OCI-LY7 (cell line): Measurements from ENCODE around the gene CENPVL3. TPM values are rescaled to one million over a fixed set of nuclear protein-coding genes. Genes with fewer than 3 reads are reported as not detected.

ENCODE experiments used
- BruUV-seq: library from RNA; stranded (reverse); fragments of 400-500 nt; replicated peaks from 2 replicates; lab custom pipeline; 2021; lab: Mats Ljungman, UMichigan
- CTCF ChIA-PET: fragments of 300-600 bp; sonication (Branson Sonifier 250); formaldehyde crosslinking; loops from one replicate; lab custom pipeline; 2022; ENCODE audit warnings: antibody characterized with exemption; ENCODE audit not compliant: unreplicated experiment; lab: Charles Lee
- POLR2A ChIA-PET: fragments of 300-600 bp; sonication (Branson Sonifier 250); formaldehyde crosslinking; loops from one replicate; lab custom pipeline; 2022; ENCODE audit warnings: antibody characterized with exemption; lab: Charles Lee
- DNase-seq: peaks from one replicate; pipeline ENCODE4 v3.0.0-alpha.2; 2015; ENCODE audit warnings: low spot score
- H2AFZ ChIP-seq: fragments of 200-600 bp; sonication (generic), shearing (Covaris generic); 2 replicates; pipeline ENCODE4 v1.6.1; 2014; ENCODE audit warnings: mild to moderate bottlenecking, antibody characterized with exemption, low read length, moderate library complexity
- H3K27ac ChIP-seq: fragments of 200-600 bp; sonication (generic); 2 replicates; pipeline ENCODE4 v1.5.1; 2014; ENCODE audit warnings: mixed run types, low read depth, mild to moderate bottlenecking, moderate library complexity, low read length, inconsistent platforms; ENCODE audit not compliant: poor library complexity, severe bottlenecking
- H3K36me3 ChIP-seq: fragments of 200-600 bp; sonication (generic); 2 replicates; pipeline ENCODE4 v1.6.1; 2014; ENCODE audit warnings: mild to moderate bottlenecking, antibody characterized with exemption, low read length, moderate library complexity, mixed read lengths; ENCODE audit not compliant: insufficient read depth
- H3K4me1 ChIP-seq: fragments of 200-600 bp; sonication (generic); 2 replicates; pipeline ENCODE4 v1.5.1; 2014; ENCODE audit warnings: mild to moderate bottlenecking, low read length; ENCODE audit not compliant: insufficient read depth, poor library complexity, severe bottlenecking
- H3K4me2 ChIP-seq: fragments of 200-600 bp; sonication (generic); 2 replicates; pipeline ENCODE4 v1.6.1; 2014; ENCODE audit warnings: mild to moderate bottlenecking, low read length
- H3K4me3 ChIP-seq: fragments of 200-600 bp; sonication (generic); 2 replicates; pipeline ENCODE4 v1.5.1; 2014; ENCODE audit warnings: mild to moderate bottlenecking, low read depth, low read length; ENCODE audit not compliant: poor library complexity, severe bottlenecking
- H3K79me2 ChIP-seq: fragments of 200-600 bp; sonication (generic); 2 replicates; pipeline ENCODE4 v1.6.1; 2016; ENCODE audit warnings: low read depth, mild to moderate bottlenecking, low read length, moderate library complexity, mixed read lengths; ENCODE audit not compliant: insufficient read depth
- H3K9me2 ChIP-seq: fragments of 200-600 bp; sonication (generic); 2 replicates; pipeline ENCODE4 v1.6.1; 2016; ENCODE audit warnings: mild to moderate bottlenecking, low read length, mixed read lengths; ENCODE audit not compliant: insufficient read depth
- H3K9me3 ChIP-seq: fragments of 200-600 bp; sonication (generic); 2 replicates; pipeline ENCODE4 v1.6.1; 2014; ENCODE audit warnings: mild to moderate bottlenecking, mixed run types, low read length, mixed read lengths
- H4K20me1 ChIP-seq: fragments of 200-600 bp; sonication (generic); 2 replicates; pipeline ENCODE4 v1.6.1; 2014; ENCODE audit warnings: mild to moderate bottlenecking, antibody characterized with exemption, low read length, moderate library complexity, mixed read lengths; ENCODE audit not compliant: insufficient read depth
- CTCF ChIP-seq: fragments of 200-600 bp; sonication (generic); conservative IDR thresholded peaks from 2 replicates; pipeline ENCODE4 v1.5.1; 2014; ENCODE audit warnings: mild to moderate bottlenecking, antibody characterized with exemption, low read length, moderate library complexity, mixed read lengths
- EZH2phosphoT487 ChIP-seq: fragments of 200-600 bp; sonication (generic); IDR thresholded peaks from 2 replicates; pipeline ENCODE4 v1.6.1; 2018; ENCODE audit warnings: low read depth, borderline replicate concordance, mild to moderate bottlenecking, mixed run types, antibody characterized with exemption, low read length, moderate library complexity, mixed read lengths
- intact Hi-C: fragments of 100-400 bp; cut with micrococcal nuclease; formaldehyde crosslinking; loops from one replicate; pipeline ENCODE4 v1.10.0; 2022; ENCODE audit not compliant: unreplicated experiment
- total RNA-seq, 2 experiments: library from RNA; depleted of rRNA in 1 of 2; stranded (reverse); fragments of >200 nt in 1 of 2; shearing (Covaris generic) in 1 of 2; gene quantifications; 2 replicates each; pipeline ENCODE4 v1.2.3, GENCODE V29; 2014 to 2022

CENPVL3 gene
- total RNA-seq, 2 experiments from 2014 or later: not detected

DNA sequence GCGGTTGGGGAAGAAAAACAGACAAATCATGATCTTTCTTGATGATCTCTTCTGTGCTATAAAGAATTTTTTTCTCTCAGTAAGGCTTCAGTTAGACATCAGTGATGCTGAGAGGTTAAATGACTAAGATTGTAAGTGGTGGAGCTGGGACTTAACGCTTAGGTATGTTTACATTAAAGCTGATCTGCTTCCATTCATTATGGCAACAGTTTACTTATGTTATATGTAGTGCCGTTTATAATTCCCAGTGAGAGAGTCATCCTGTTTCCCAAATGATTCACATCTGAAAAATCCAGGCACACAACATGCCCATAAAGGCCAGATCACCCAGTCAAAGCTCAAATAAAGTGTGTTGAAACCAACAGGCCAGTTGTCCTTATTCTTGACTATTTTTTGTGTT is 50.1 kb downstream of the CENPVL3 start:
- BruUV-seq: no TSS peak
- no peak overlapping the region for H3K27ac ChIP-seq
- CTCF ChIA-PET: no interaction called here
- H3K36me3 ChIP-seq: no peaks in the 10 kb centered on the region
- no peaks in the 10 kb centered on the region for H3K4me1 ChIP-seq
- H3K4me3 ChIP-seq: no peak overlapping the region
- POLR2A ChIA-PET: no interaction called here
- no peak overlapping the region for H2AFZ ChIP-seq
- H3K4me2 ChIP-seq: no peak overlapping the region
- no peaks in the 10 kb centered on the region for H4K20me1 ChIP-seq
- H3K9me2 ChIP-seq: no peaks in the 10 kb centered on the region
- intact Hi-C loops: no loop called here
- TF ChIP-seq EZH2phosphoT487 (no peak), CTCF (no peak)
- no peaks in the 10 kb centered on the region for H3K79me2 ChIP-seq
- DNase-seq: no peak
- H3K9me3 ChIP-seq: no peaks in the 10 kb centered on the region

Other genes with a start within 250 kb of the CENPVL3 start
- gene NUDT11, start 122.3 kb downstream of the CENPVL3 start, total RNA-seq (2014; rRNA removed; shearing (Covaris generic)): 21.5 and 24.5 TPM in 2 replicates
- gene NUDT11, start 122.3 kb downstream of the CENPVL3 start, total RNA-seq (2022): 18.1 and 21.7 TPM in 2 replicates
- not detected in 2 replicates for gene CENPVL2, start 63.9 kb upstream of the CENPVL3 start, total RNA-seq (2014; rRNA removed; shearing (Covaris generic))
- gene CENPVL2, start 63.9 kb upstream of the CENPVL3 start, total RNA-seq (2022): not detected in 2 replicates
- gene CENPVL1, start 91.6 kb upstream of the CENPVL3 start, total RNA-seq (2014; rRNA removed; shearing (Covaris generic)): not detected in 2 replicates
- gene CENPVL1, start 91.6 kb upstream of the CENPVL3 start, total RNA-seq (2022): not detected in 2 replicates
- 6.6 and 6.8 TPM in 2 replicates for gene GSPT2, start 124.5 kb upstream of the CENPVL3 start, total RNA-seq (2014; rRNA removed; shearing (Covaris generic))
- 10.1 TPM in 2 replicates for gene GSPT2, start 124.5 kb upstream of the CENPVL3 start, total RNA-seq (2022)